GM10248 (cell line): ENCODE results near the gene C9orf50.

ENCODE experiments used
- CTCF ChIA-PET: fragments of 300-600 bp; sonication (Branson Sonifier 250); formaldehyde crosslinking; extraction: SDS; loops from one replicate; lab custom pipeline; 2021; ENCODE audit warnings: antibody characterized with exemption; lab: Yijun Ruan, JAX
- POLR2A ChIA-PET: fragments of 350-650 bp; sonication (Branson Sonifier 250); formaldehyde crosslinking; extraction: SDS; loops from one replicate; lab custom pipeline; 2020; ENCODE audit warnings: antibody characterized with exemption; lab: Yijun Ruan, JAX
- DNase-seq: peaks from one replicate; pipeline ENCODE4 v3.0.0; 2012; ENCODE audit errors: extremely low spot score
- TF ChIP-seq, protein P1 (sequence below): IDR thresholded peaks from 2 replicates; pipeline ENCODE4 v1.5.1; 2012; ENCODE audit warnings: mild to moderate bottlenecking, low read depth; ENCODE audit errors: extremely low read depth, missing control alignments, control extremely low read depth

Gene C9orf50, protein sequence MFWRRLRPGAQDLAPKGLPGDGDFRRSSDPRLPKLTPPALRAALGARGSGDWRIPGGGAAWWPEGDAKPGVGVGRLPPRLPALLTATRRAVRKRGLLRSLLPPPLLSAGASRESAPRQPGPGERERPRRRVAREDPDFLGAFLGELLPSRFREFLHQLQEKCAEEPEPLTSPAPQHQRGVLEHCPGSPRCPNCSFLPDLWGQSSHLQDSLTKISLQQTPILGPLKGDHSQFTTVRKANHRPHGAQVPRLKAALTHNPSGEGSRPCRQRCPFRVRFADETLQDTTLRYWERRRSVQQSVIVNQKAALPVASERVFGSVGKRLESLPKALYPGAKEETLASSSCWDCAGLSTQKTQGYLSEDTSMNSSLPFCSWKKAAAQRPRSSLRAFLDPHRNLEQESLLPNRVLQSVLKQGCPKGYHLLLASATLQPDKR

GRCh38 chr9:129620669-129621295, at the start of gene C9orf50:
Gene C9orf50, minus strand, starts transcription at chr9:129621101. Its CDS starts 527 bp downstream, at chr9:129620574.
- TF ChIP-seq, protein P1, sequence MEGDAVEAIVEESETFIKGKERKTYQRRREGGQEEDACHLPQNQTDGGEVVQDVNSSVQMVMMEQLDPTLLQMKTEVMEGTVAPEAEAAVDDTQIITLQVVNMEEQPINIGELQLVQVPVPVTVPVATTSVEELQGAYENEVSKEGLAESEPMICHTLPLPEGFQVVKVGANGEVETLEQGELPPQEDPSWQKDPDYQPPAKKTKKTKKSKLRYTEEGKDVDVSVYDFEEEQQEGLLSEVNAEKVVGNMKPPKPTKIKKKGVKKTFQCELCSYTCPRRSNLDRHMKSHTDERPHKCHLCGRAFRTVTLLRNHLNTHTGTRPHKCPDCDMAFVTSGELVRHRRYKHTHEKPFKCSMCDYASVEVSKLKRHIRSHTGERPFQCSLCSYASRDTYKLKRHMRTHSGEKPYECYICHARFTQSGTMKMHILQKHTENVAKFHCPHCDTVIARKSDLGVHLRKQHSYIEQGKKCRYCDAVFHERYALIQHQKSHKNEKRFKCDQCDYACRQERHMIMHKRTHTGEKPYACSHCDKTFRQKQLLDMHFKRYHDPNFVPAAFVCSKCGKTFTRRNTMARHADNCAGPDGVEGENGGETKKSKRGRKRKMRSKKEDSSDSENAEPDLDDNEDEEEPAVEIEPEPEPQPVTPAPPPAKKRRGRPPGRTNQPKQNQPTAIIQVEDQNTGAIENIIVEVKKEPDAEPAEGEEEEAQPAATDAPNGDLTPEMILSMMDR: no peak
- POLR2A ChIA-PET: interaction anchor here (0.6 kb wide), 1 partner anchor 1642 kb away, joined by 4 read pairs; no protein-coding TSS in a partner anchor
- CTCF ChIA-PET: interaction anchor here (0.8 to 10.3 kb wide), 7 partner anchors 7 to 485 kb away, joined by 3 to 308 read pairs (median 3); no protein-coding TSS in a partner anchor
- no peak for DNase-seq

GRCh38 chr9:129669946-129670345, 49.0 kb upstream of the C9orf50 start:
- TF ChIP-seq, protein P1: no peak
- ChIA-PET CTCF (no interaction called here), POLR2A (no interaction called here)
- DNase-seq: no peak

GRCh38 chr9:129669141-129669718, 48.3 kb upstream of the C9orf50 start:
- ChIA-PET CTCF (no interaction called here), POLR2A (no interaction called here)
- DNase-seq: no peak
- TF ChIP-seq, protein P1: no peak

GRCh38 chr9:129667850-129668249, 46.9 kb upstream of the C9orf50 start:
- TF ChIP-seq, protein P1: no peak
- DNase-seq: no peak
- POLR2A ChIA-PET: no interaction called here
- CTCF ChIA-PET: no interaction called here

DNA sequence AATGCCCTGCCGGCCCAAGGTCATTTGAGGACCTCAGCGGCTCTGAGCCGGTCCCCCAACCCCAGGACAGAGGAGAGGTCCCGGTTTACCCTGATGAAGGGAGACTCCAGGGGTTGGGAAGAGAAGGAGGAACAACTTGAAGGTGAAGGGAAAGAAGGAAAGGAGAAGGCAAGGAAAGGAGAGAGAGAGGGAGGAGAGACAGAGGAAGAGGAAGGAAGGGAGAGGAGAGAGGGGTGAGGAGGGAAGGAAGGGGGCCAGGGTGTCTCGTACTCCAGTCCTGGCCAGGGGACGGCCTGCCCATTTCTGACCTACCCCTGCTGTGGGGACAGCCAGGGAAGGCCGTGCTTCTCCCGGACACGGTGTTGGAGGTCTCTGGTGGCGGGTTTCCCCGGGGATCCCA, 46.5 kb upstream of the C9orf50 start:
- CTCF ChIA-PET: no interaction called here
- no peak for DNase-seq
- TF ChIP-seq, protein P1: no peak
- POLR2A ChIA-PET: no interaction called here

GRCh38 chr9:129666575-129666974, 45.7 kb upstream of the C9orf50 start:
- DNase-seq: no peak
- ChIA-PET POLR2A (no interaction called here), CTCF (no interaction called here)
- TF ChIP-seq, protein P1: no peak
